Thoracic aorta (tissue), 2 donors: ENCODE measurements around the gene OOSP4A. TPM values are rescaled to one million over a fixed set of nuclear protein-coding genes. Genes with fewer than 3 reads are reported as not detected.

Experiments used
- ATAC-seq: fragments of 150-250 bp; one replicate; pipeline ENCODE4 v1.8.0; 2017; ENCODE audit warnings: low read depth; ENCODE audit not compliant: insufficient number of reproducible peaks, low FRiP score
- DNase-seq: peaks from one replicate; pipeline ENCODE4 v3.0.0-alpha.2; 2020; ENCODE audit warnings: low spot score
- H3K27ac ChIP-seq, 2 donors: fragments of 200-600 bp; sonication (generic); 1 replicate in 1 of 2; 2 replicates in 1 of 2; pipeline ENCODE4 v1.5.1; 2016; ENCODE audit warnings: mild to moderate bottlenecking in 2 of 2, moderate library complexity in 2 of 2
- H3K27me3 ChIP-seq: fragments of 200-600 bp; sonication (generic); replicated peaks from 2 replicates; pipeline ENCODE4 v1.6.0; 2016; ENCODE audit warnings: mild to moderate bottlenecking; ENCODE audit not compliant: insufficient read depth
- H3K36me3 ChIP-seq: fragments of 200-600 bp; sonication (generic); one replicate; pipeline ENCODE4 v1.5.1; 2016
- H3K4me1 ChIP-seq, 2 donors: fragments of 200-600 bp; sonication (generic); 1 replicate in 1 of 2; 2 replicates in 1 of 2; pipeline versions ENCODE4 v1.5.1 to v1.6.0; 2016; ENCODE audit warnings: low read depth in 2 of 2, mild to moderate bottlenecking in 1 of 2; ENCODE audit not compliant: control insufficient read depth in 1 of 2
- H3K4me3 ChIP-seq: fragments of 200-600 bp; sonication (generic); 2 replicates; pipeline ENCODE4 v1.5.1; 2016; ENCODE audit warnings: mild to moderate bottlenecking
- H3K9me3 ChIP-seq: fragments of 200-600 bp; sonication (generic); 2 replicates; pipeline ENCODE4 v1.5.1; 2016
- total RNA-seq, 2 donors: library from RNA; depleted of rRNA; stranded (reverse); fragments of >200 nt; gene quantifications; one replicate each; pipeline versions ENCODE4 v1.1.0 to v1.2.3, GENCODE V29; 2016
- TF ChIP-seq, protein P1 (sequence below): fragments of 200-600 bp; sonication (generic); IDR thresholded peaks from one replicate; pipeline ENCODE4 v1.5.1; 2019; ENCODE audit warnings: antibody characterized with exemption

Gene OOSP4A
- total RNA-seq, 2 donors from 2014 or later: not detected

DNA sequence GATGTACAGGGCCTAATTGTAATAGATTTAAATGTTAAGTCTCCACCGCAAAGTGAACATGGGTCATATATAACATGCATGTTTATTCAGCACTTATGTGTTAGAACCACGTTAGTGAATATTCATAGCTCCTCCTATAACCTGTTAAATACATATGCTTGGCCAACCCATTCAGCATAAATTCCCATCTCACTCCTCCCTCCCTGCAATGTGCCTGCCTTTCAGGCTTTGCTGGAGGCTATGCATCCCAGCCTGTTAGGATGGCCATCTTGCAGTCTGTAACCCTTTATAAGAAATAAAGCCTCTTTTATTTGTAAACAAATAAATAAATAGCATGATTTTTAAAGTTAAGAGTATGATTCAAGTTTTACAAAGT, 1.7 kb upstream of the OOSP4A start:
- ATAC-seq: no peak

DNA sequence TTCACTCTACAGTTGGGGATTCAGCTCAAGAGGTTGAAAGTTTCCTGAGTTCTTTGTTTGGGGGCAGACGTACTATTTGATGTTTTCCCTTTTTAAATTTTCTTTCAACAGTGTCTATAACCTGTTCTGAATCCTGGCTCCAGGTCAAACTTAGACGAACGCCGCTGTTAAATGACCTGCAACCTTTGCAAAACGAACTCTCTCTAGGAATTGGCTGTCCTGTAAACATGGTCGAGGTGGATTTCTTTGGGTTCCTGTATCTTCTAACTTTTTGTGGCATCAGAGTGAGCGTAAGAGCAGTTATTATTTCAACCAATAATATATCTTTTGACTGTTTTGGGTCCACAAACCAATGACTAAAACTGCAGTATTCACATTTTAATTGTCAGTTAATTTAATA, 1.6 kb downstream of the OOSP4A start:
- Histone ChIP-seq H3K27ac (no peak overlapping the region), H3K36me3 (no peaks in the 10 kb centered on the region), H3K4me1 (no peaks in the 10 kb centered on the region), H3K27me3 (no peaks in the 10 kb centered on the region), H3K4me3 (no peak overlapping the region), H3K9me3 (no peaks in the 10 kb centered on the region)
- TF ChIP-seq, protein P1, sequence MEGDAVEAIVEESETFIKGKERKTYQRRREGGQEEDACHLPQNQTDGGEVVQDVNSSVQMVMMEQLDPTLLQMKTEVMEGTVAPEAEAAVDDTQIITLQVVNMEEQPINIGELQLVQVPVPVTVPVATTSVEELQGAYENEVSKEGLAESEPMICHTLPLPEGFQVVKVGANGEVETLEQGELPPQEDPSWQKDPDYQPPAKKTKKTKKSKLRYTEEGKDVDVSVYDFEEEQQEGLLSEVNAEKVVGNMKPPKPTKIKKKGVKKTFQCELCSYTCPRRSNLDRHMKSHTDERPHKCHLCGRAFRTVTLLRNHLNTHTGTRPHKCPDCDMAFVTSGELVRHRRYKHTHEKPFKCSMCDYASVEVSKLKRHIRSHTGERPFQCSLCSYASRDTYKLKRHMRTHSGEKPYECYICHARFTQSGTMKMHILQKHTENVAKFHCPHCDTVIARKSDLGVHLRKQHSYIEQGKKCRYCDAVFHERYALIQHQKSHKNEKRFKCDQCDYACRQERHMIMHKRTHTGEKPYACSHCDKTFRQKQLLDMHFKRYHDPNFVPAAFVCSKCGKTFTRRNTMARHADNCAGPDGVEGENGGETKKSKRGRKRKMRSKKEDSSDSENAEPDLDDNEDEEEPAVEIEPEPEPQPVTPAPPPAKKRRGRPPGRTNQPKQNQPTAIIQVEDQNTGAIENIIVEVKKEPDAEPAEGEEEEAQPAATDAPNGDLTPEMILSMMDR: no peak
- ATAC-seq (no peak), DNase-seq (no peak)

More for the DNA sequence above, 1.7 kb upstream of the OOSP4A start:
- H3K27me3 ChIP-seq: no peaks in the 10 kb centered on the region
- H3K27ac ChIP-seq: no peak overlapping the region
- H3K9me3 ChIP-seq: no peaks in the 10 kb centered on the region
- no peak for DNase-seq
- H3K4me1 ChIP-seq: no peaks in the 10 kb centered on the region
- H3K36me3 ChIP-seq: no peaks in the 10 kb centered on the region
- no peak overlapping the region for H3K4me3 ChIP-seq
- TF ChIP-seq, protein P1: no peak

DNA sequence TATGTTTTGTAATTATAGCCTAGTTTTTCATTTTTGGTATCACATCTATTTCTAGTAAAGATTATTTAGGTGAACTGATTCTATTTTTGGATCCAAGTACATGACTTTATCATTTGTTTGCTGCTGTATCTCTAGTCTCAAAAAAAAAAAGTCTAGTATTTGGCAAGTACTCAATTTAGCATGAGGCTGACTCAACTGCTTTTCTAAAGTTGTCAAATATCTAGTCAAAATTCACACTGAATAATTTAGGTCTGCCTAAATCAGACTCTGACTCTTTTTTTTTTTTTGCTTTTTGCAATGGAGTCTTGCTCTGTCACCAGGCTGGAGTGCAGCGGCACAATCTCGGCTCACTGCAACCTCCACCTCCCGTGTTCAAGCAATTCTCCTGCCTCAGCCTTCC, 2.4 kb downstream of the OOSP4A start:
- H3K27me3 ChIP-seq: no peaks in the 10 kb centered on the region
- no peaks in the 10 kb centered on the region for H3K4me1 ChIP-seq
- no peak overlapping the region for H3K4me3 ChIP-seq
- ATAC-seq (no peak), DNase-seq (no peak)
- TF ChIP-seq, protein P1: no peak
- H3K9me3 ChIP-seq: no peaks in the 10 kb centered on the region
- H3K36me3 ChIP-seq: no peaks in the 10 kb centered on the region
- no peak overlapping the region for H3K27ac ChIP-seq

DNA sequence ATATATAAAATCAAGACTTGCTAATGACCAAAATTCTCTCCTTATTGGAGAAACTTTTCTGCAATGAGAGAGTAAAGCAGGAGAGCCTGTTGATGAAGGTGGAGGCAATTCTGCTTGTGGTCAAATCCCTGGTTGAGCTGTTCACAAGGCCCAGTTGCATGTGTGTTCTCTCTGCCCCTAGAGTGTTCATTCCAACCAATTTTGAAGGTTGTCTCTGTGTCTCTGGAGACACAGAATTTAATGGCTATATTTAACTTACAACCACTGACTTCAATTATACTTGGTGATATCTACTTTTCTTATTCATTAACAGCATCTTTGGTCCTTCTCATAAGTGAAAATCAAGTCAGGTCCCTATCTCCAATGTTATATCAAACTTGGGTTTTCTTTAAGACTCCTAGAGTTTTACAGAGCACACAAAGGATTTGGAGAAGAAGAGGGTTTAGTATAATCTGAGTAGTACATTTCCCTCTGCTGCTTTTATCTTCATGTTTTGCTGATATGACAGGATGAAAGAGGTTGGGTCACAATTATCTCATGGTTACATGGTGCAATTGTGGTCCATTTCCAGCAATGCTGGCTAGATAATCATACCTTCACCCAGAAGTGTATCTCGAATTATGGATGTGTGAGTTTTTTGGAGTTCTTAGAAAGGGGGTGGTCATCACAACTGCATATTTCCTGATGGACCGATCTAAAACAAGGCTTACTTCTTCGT, 4.0 kb downstream of the OOSP4A start:
- TF ChIP-seq, protein P1: no peak
- Histone ChIP-seq H3K9me3 (no peaks in the 10 kb centered on the region), H3K4me1 (no peaks in the 10 kb centered on the region), H3K4me3 (no peak overlapping the region), H3K36me3 (no peaks in the 10 kb centered on the region), H3K27me3 (no peaks in the 10 kb centered on the region), H3K27ac (no peak overlapping the region)
- ATAC-seq (no peak), DNase-seq (no peak)

DNA sequence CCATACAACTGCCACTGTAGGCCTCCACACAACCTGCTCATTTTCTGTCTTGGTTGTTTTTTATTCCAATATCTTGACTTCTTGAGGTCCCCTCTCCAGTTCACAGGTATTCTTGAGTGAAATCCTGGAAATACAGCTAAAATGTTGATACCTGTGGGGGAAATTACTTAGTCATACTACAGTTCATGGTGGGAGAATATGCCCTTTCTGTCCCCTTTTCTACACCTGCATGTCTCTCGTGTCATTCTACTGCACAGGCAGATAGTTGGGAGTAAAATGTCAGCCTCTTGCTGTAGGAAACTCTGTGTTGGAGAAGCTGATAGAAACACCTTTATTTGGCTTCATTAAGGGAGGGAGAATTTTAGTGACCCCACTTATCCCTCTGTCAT, 4.6 kb downstream of the OOSP4A start:
- TF ChIP-seq, protein P1: no peak
- H3K27me3 ChIP-seq: no peaks in the 10 kb centered on the region
- no peak overlapping the region for H3K27ac ChIP-seq
- no peaks in the 10 kb centered on the region for H3K9me3 ChIP-seq
- H3K4me3 ChIP-seq: no peak overlapping the region
- no peak for DNase-seq
- H3K4me1 ChIP-seq: no peaks in the 10 kb centered on the region
- no peaks in the 10 kb centered on the region for H3K36me3 ChIP-seq
- no peak for ATAC-seq
